Measurements from ENCODE around the gene PAQR5.
A peak's percentile ranks its signal among the peaks of the same experiment; 100 is the strongest.

PAQR5 gene

GRCh38 chr15:69421498-69421897, 122.8 kb downstream of the PAQR5 start:
- H3K18ac ChIP-seq (ENCODE audit: low read depth in 1 of 2, low read length in 2 of 2) = no peak overlapping the region
- H4K8ac ChIP-seq (ENCODE audit: low read length) = no peak overlapping the region
- H3K23ac ChIP-seq (ENCODE audit: low read length in 2 of 2) = no peak overlapping the region
- H3K4me1 ChIP-seq (ENCODE audit: control insufficient read depth, insufficient read depth, low read depth, low read length) = no peaks in the 10 kb centered on the region
- no peak overlapping the region for H2BK15ac ChIP-seq (ENCODE audit: low read depth, poor library complexity, severe bottlenecking)
- H3K14ac ChIP-seq (ENCODE audit: low read length in 2 of 2) = no peak overlapping the region
- peaks cover 16% of the 10 kb centered on the region for H3K79me1 ChIP-seq (replicated peaks; ENCODE audit: low read length, poor library complexity, severe bottlenecking)
- H3K4ac ChIP-seq (ENCODE audit: low read depth in 1 of 2, low read length in 2 of 2) = no peak overlapping the region
- H2AFZ ChIP-seq (ENCODE audit: low read depth, low read length) = no peak overlapping the region
- no peak overlapping the region for H2BK12ac ChIP-seq (ENCODE audit: low read length in 2 of 2)
- no peaks in the 10 kb centered on the region for H3K27me3 ChIP-seq (ENCODE audit: control insufficient read depth in 1 of 2, insufficient read depth in 1 of 2, low read length in 2 of 2)
- H3K27ac ChIP-seq (ENCODE audit: low read length, poor library complexity, severe bottlenecking) = no peak overlapping the region
- no peak overlapping the region for H2AK5ac ChIP-seq (ENCODE audit: low read length, severe bottlenecking)
- H4K91ac ChIP-seq (ENCODE audit: low read length) = no peak overlapping the region
- no peaks in the 10 kb centered on the region for H3K9me3 ChIP-seq (ENCODE audit: control insufficient read depth, low read length)
- H2BK5ac ChIP-seq (ENCODE audit: low read depth, low read length, poor library complexity, severe bottlenecking) = no peak overlapping the region
- peaks cover 0 to 30% of the 10 kb centered on the region in 2 experiments for H3K36me3 ChIP-seq (ENCODE audit: control insufficient read depth in 1 of 2, insufficient read depth in 2 of 2, low read depth in 1 of 2, low read length in 2 of 2)
- H3K4me3 ChIP-seq (ENCODE audit: insufficient read depth in 1 of 2, low read depth in 1 of 2, low read length in 2 of 2) = no peak overlapping the region
- no peak overlapping the region for H3K9ac ChIP-seq (ENCODE audit: low read length)
- H2BK120ac ChIP-seq (ENCODE audit: low read depth, low read length) = no peak overlapping the region
- no peak overlapping the region for H3K4me2 ChIP-seq (ENCODE audit: low read length, poor library complexity, severe bottlenecking)
- no peak for DNase-seq

- H3K4ac ChIP-seq (ENCODE audit: low read depth in 1 of 2, low read length in 2 of 2) = no peak overlapping the region
- H3K23ac ChIP-seq (ENCODE audit: low read length in 2 of 2) = no peak overlapping the region
- H3K36me3 ChIP-seq (ENCODE audit: control insufficient read depth in 1 of 2, insufficient read depth in 2 of 2, low read depth in 1 of 2, low read length in 2 of 2) = peaks cover 0 to 39% of the 10 kb centered on the region in 2 experiments
- no peaks in the 10 kb centered on the region for H3K4me1 ChIP-seq (ENCODE audit: control insufficient read depth, insufficient read depth, low read depth, low read length)
- no peak overlapping the region for H2BK12ac ChIP-seq (ENCODE audit: low read length in 2 of 2)
- no peak overlapping the region for H4K91ac ChIP-seq (ENCODE audit: low read length)
- H2AK5ac ChIP-seq (ENCODE audit: low read length, severe bottlenecking) = no peak overlapping the region
- DNase-seq = no peak
- no peak overlapping the region for H3K4me2 ChIP-seq (ENCODE audit: low read length, poor library complexity, severe bottlenecking)
- H4K8ac ChIP-seq (ENCODE audit: low read length) = no peak overlapping the region
- no peak overlapping the region for H3K4me3 ChIP-seq (ENCODE audit: insufficient read depth in 1 of 2, low read depth in 1 of 2, low read length in 2 of 2)
- no peak overlapping the region for H3K27ac ChIP-seq (ENCODE audit: low read length, poor library complexity, severe bottlenecking)
- no peak overlapping the region for H2BK15ac ChIP-seq (ENCODE audit: low read depth, poor library complexity, severe bottlenecking)
- H2BK5ac ChIP-seq (ENCODE audit: low read depth, low read length, poor library complexity, severe bottlenecking) = no peak overlapping the region
- no peaks in the 10 kb centered on the region for H3K9me3 ChIP-seq (ENCODE audit: control insufficient read depth, low read length)
- H3K9ac ChIP-seq (ENCODE audit: low read length) = no peak overlapping the region
- H2BK120ac ChIP-seq (ENCODE audit: low read depth, low read length) = no peak overlapping the region
- no peaks in the 10 kb centered on the region for H3K27me3 ChIP-seq (ENCODE audit: control insufficient read depth in 1 of 2, insufficient read depth in 1 of 2, low read length in 2 of 2)
- 96% methylated on average over 4 of the region's 4 CpGs for WGBS
- H2AFZ ChIP-seq (ENCODE audit: low read depth, low read length) = no peak overlapping the region
- H3K18ac ChIP-seq (ENCODE audit: low read depth in 1 of 2, low read length in 2 of 2) = no peak overlapping the region
- no peak overlapping the region for H3K14ac ChIP-seq (ENCODE audit: low read length in 2 of 2)
- H3K79me1 ChIP-seq (replicated peaks; ENCODE audit: low read length, poor library complexity, severe bottlenecking) = peaks cover 16% of the 10 kb centered on the region
These were observed 123.7 kb downstream of the PAQR5 start for GRCh38 chr15:69422336-69422895.

GRCh38 chr15:69424001-69424400, 125.3 kb downstream of the PAQR5 start:
- no peak overlapping the region for H3K14ac ChIP-seq (ENCODE audit: low read length in 2 of 2)
- no peak overlapping the region for H2BK15ac ChIP-seq (ENCODE audit: low read depth, poor library complexity, severe bottlenecking)
- H4K8ac ChIP-seq (ENCODE audit: low read length) = no peak overlapping the region
- H4K91ac ChIP-seq (ENCODE audit: low read length) = no peak overlapping the region
- no peak overlapping the region for H3K18ac ChIP-seq (ENCODE audit: low read depth in 1 of 2, low read length in 2 of 2)
- H3K4me2 ChIP-seq (ENCODE audit: low read length, poor library complexity, severe bottlenecking) = no peak overlapping the region
- H3K4me1 ChIP-seq (ENCODE audit: control insufficient read depth, insufficient read depth, low read depth, low read length) = no peaks in the 10 kb centered on the region
- H3K4ac ChIP-seq (ENCODE audit: low read depth in 1 of 2, low read length in 2 of 2) = no peak overlapping the region
- H3K4me3 ChIP-seq (ENCODE audit: insufficient read depth in 1 of 2, low read depth in 1 of 2, low read length in 2 of 2) = no peak overlapping the region
- no peaks in the 10 kb centered on the region for H3K9me3 ChIP-seq (ENCODE audit: control insufficient read depth, low read length)
- no peaks in the 10 kb centered on the region for H3K27me3 ChIP-seq (ENCODE audit: control insufficient read depth in 1 of 2, insufficient read depth in 1 of 2, low read length in 2 of 2)
- H2AK5ac ChIP-seq (ENCODE audit: low read length, severe bottlenecking) = no peak overlapping the region
- no peak overlapping the region for H3K27ac ChIP-seq (ENCODE audit: low read length, poor library complexity, severe bottlenecking)
- H2AFZ ChIP-seq (ENCODE audit: low read depth, low read length) = no peak overlapping the region
- no peak overlapping the region for H2BK12ac ChIP-seq (ENCODE audit: low read length in 2 of 2)
- H3K9ac ChIP-seq (ENCODE audit: low read length) = no peak overlapping the region
- H2BK120ac ChIP-seq (ENCODE audit: low read depth, low read length) = no peak overlapping the region
- H3K79me1 ChIP-seq (replicated peaks; ENCODE audit: low read length, poor library complexity, severe bottlenecking) = peaks cover 12% of the 10 kb centered on the region
- no peak overlapping the region for H2BK5ac ChIP-seq (ENCODE audit: low read depth, low read length, poor library complexity, severe bottlenecking)
- H3K36me3 ChIP-seq (ENCODE audit: control insufficient read depth in 1 of 2, insufficient read depth in 2 of 2, low read depth in 1 of 2, low read length in 2 of 2) = peaks cover 0 to 47% of the 10 kb centered on the region in 2 experiments
- no peak for DNase-seq
- no peak overlapping the region for H3K23ac ChIP-seq (ENCODE audit: low read length in 2 of 2)
- no CpG with 5 or more reads among the region's 2 CpGs for WGBS

GRCh38 chr15:69424748-69425413, 126.2 kb downstream of the PAQR5 start:
- H2BK5ac ChIP-seq (ENCODE audit: low read depth, low read length, poor library complexity, severe bottlenecking) = no peak overlapping the region
- no CpG with 5 or more reads among the region's 1 CpG for WGBS

More at GRCh38 chr15:69424748-69425413, 126.2 kb downstream of the PAQR5 start:
- H3K4me1 ChIP-seq (ENCODE audit: control insufficient read depth, insufficient read depth, low read depth, low read length) = no peaks in the 10 kb centered on the region
- peaks cover 10% of the 10 kb centered on the region for H3K79me1 ChIP-seq (replicated peaks; ENCODE audit: low read length, poor library complexity, severe bottlenecking)
- H3K23ac ChIP-seq (ENCODE audit: low read length in 2 of 2) = no peak overlapping the region
- no peak overlapping the region for H2AFZ ChIP-seq (ENCODE audit: low read depth, low read length)
- H2AK5ac ChIP-seq (ENCODE audit: low read length, severe bottlenecking) = no peak overlapping the region
- no peak overlapping the region for H3K14ac ChIP-seq (ENCODE audit: low read length in 2 of 2)
- no peak overlapping the region for H2BK12ac ChIP-seq (ENCODE audit: low read length in 2 of 2)
- DNase-seq = no peak
- H4K91ac ChIP-seq (ENCODE audit: low read length) = no peak overlapping the region
- no peak overlapping the region for H2BK120ac ChIP-seq (ENCODE audit: low read depth, low read length)
- H3K36me3 ChIP-seq (ENCODE audit: control insufficient read depth in 1 of 2, insufficient read depth in 2 of 2, low read depth in 1 of 2, low read length in 2 of 2) = peaks cover 0 to 48% of the 10 kb centered on the region in 2 experiments
- H3K27ac ChIP-seq (ENCODE audit: low read length, poor library complexity, severe bottlenecking) = no peak overlapping the region
- H3K27me3 ChIP-seq (ENCODE audit: control insufficient read depth in 1 of 2, insufficient read depth in 1 of 2, low read length in 2 of 2) = no peaks in the 10 kb centered on the region
- H3K4ac ChIP-seq (ENCODE audit: low read depth in 1 of 2, low read length in 2 of 2) = no peak overlapping the region
- H4K8ac ChIP-seq (ENCODE audit: low read length) = peak overlapping the region; percentile 14
- H2BK15ac ChIP-seq (ENCODE audit: low read depth, poor library complexity, severe bottlenecking) = no peak overlapping the region
- no peak overlapping the region for H3K4me3 ChIP-seq (ENCODE audit: insufficient read depth in 1 of 2, low read depth in 1 of 2, low read length in 2 of 2)
- H3K18ac ChIP-seq (ENCODE audit: low read depth in 1 of 2, low read length in 2 of 2) = no peak overlapping the region
- no peaks in the 10 kb centered on the region for H3K9me3 ChIP-seq (ENCODE audit: control insufficient read depth, low read length)
- no peak overlapping the region for H3K4me2 ChIP-seq (ENCODE audit: low read length, poor library complexity, severe bottlenecking)
- no peak overlapping the region for H3K9ac ChIP-seq (ENCODE audit: low read length)
